Hepatocyte (in vitro differentiated cells): Measurements from ENCODE around the gene PCDHGB4.

Experiments
- CTCF ChIP-seq: fragments of 200-600 bp; sonication (generic); IDR thresholded peaks from 2 replicates; pipeline ENCODE4 v1.5.1; 2016; ENCODE audit warnings: antibody characterized with exemption, mild to moderate bottlenecking; ENCODE audit not compliant: poor library complexity
- EZH2 ChIP-seq: fragments of 200-600 bp; sonication (generic); IDR thresholded peaks from 2 replicates; pipeline ENCODE4 v1.6.1; 2016; ENCODE audit warnings: antibody characterized with exemption, mild to moderate bottlenecking, borderline replicate concordance

DNA sequence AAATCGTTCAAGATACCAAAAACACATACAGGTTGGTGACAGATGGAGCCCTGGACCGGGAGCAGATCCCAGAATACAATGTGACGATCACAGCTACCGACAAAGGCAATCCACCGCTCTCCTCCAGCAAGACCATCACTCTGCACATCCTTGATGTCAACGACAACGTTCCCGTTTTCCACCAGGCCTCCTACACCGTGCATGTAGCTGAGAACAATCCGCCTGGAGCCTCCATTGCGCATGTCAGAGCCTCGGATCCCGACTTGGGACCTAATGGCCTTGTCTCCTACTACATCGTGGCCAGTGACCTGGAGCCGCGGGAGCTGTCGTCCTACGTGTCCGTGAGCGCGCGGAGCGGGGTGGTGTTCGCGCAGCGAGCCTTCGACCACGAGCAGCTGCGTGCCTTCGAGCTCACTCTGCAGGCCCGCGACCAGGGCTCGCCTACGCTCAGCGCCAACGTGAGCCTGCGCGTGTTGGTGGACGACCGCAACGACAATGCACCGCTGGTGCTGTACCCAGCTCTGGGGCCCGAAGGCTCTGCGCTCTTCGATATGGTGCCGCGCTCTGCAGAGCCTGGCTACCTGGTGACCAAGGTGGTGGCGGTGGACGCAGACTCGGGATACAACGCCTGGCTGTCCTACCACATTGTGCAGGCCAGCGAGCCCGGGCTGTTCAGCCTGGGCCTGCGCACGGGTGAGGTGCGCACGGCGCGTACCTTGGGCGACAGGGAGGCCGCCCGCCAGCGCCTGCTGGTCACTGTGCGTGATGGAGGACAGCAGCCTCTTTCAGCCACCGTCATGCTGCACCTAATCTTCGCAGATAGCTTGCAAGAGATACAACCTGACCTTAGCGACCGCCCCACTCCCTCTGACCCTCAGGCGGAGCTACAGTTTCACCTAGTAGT, 15.7 kb upstream of the PCDHGB4 start:
- TF ChIP-seq CTCF (no peak), EZH2 (no peak)
